Stimulated activated CD8-positive, alpha-beta memory T cell treated with anti-CD3 and anti-CD28 coated beads, Interleukin-12 subunit alpha, Interleukin-12 subunit beta, amount 100 ng/mL, for 24 hours (primary cell): ENCODE measurements around the gene PSMB9.

Source experiments
- DNase-seq: peaks from one replicate; pipeline ENCODE4 v3.0.0-alpha.2; 2020; ENCODE audit errors: extremely low read depth

PSMB9 gene

GRCh38 chr6:32839356-32839755 lies 14.6 kb upstream of the PSMB9 start:
- no peak for DNase-seq

GRCh38 chr6:32840604-32841246 lies 13.3 kb upstream of the PSMB9 start:
- no peak for DNase-seq

- DNase-seq: no peak
Observed at GRCh38 chr6:32842021-32842650, 11.9 kb upstream of the PSMB9 start.

GRCh38 chr6:32842690-32843089 lies 11.3 kb upstream of the PSMB9 start:
- no peak for DNase-seq

- no peak for DNase-seq
Observed at GRCh38 chr6:32843331-32843978, 10.5 kb upstream of the PSMB9 start.

GRCh38 chr6:32843979-32844838 lies 9.8 kb upstream of the PSMB9 start, which contains the start of gene PSMB8:
Gene PSMB8, minus strand, starts transcription at chr6:32844047. Its CDS starts 51 bp downstream, at chr6:32843996.
- peak; percentile 94 for DNase-seq

GRCh38 chr6:32844839-32845383 lies 9.1 kb upstream of the PSMB9 start:
- no peak for DNase-seq

GRCh38 chr6:32845384-32845884 lies 8.6 kb upstream of the PSMB9 start:
- no peak for DNase-seq

- DNase-seq: no peak
Observed at GRCh38 chr6:32847004-32847403, 7.0 kb upstream of the PSMB9 start.

GRCh38 chr6:32847795-32848194 lies 6.2 kb upstream of the PSMB9 start:
- no peak for DNase-seq

- DNase-seq: no peak
Observed at GRCh38 chr6:32849126-32849525, 4.9 kb upstream of the PSMB9 start.

GRCh38 chr6:32851025-32851424 lies 3.0 kb upstream of the PSMB9 start:
- DNase-seq: no peak

- no peak for DNase-seq
Observed at GRCh38 chr6:32852018-32852843, 1.8 kb upstream of the PSMB9 start.

GRCh38 chr6:32852844-32853540 lies 1.0 kb upstream of the PSMB9 start:
- DNase-seq: no peak

GRCh38 chr6:32854376-32855178 lies 585 bp downstream of the PSMB9 start:
- no peak for DNase-seq

GRCh38 chr6:32855467-32856174 lies 1.6 kb downstream of the PSMB9 start:
- no peak for DNase-seq

- DNase-seq: no peak
Observed at GRCh38 chr6:32857156-32857891, 3.3 kb downstream of the PSMB9 start.

GRCh38 chr6:32858194-32858593 lies 4.2 kb downstream of the PSMB9 start:
- no peak for DNase-seq
